K562 (cell line): ENCODE data around the gene SLC6A9. TPM values are rescaled to one million over a fixed set of nuclear protein-coding genes. Genes with fewer than 3 reads are reported as not detected.
A peak's percentile ranks its signal among the peaks of the same experiment; 100 is the strongest.

ENCODE experiments used
- CBFA2T2 ChIP-seq: fragments of 450-650 bp; conservative IDR thresholded peaks from 2 replicates; pipeline ENCODE4 v1.6.1; 2017; ENCODE audit warnings: mild to moderate bottlenecking
- CBFA2T3 ChIP-seq: fragments of 450-650 bp; IDR thresholded peaks from 2 replicates; pipeline ENCODE4 v1.6.1; 2017
- FOXK2 ChIP-seq, 2 experiments: fragments of 450-650 bp; IDR thresholded peaks in 1 of 2; conservative IDR thresholded peaks in 1 of 2; 2 replicates each; pipeline ENCODE4 v1.6.1; 2016; ENCODE audit warnings: low read depth in 2 of 2, mild to moderate bottlenecking in 1 of 2
- GTF2B ChIP-seq: IDR thresholded peaks from 2 replicates; pipeline ENCODE4 v1.6.1; 2011; ENCODE audit not compliant: insufficient read length; ENCODE audit errors: extremely low read depth
- KAT8 ChIP-seq: fragments of 450-650 bp; IDR thresholded peaks from 2 replicates; pipeline ENCODE4 v1.6.1; 2016; ENCODE audit warnings: low read depth, mild to moderate bottlenecking
- MAFK ChIP-seq: IDR thresholded peaks from 2 replicates; pipeline ENCODE4 v1.6.1; 2011; ENCODE audit warnings: low read length, improper control_type of control experiment
- NCOA1 ChIP-seq: fragments of 450-650 bp; IDR thresholded peaks from 2 replicates; pipeline ENCODE4 v1.6.1; 2016; ENCODE audit warnings: low read depth
- PHB2 ChIP-seq: fragments of 450-650 bp; IDR thresholded peaks from 2 replicates; pipeline ENCODE4 v1.6.1; 2017; ENCODE audit warnings: low read depth
- RNF2 ChIP-seq: sonication (generic); IDR thresholded peaks from 2 replicates; pipeline ENCODE4 v1.6.1; 2016
- ZC3H8 ChIP-seq: fragments of 450-650 bp; IDR thresholded peaks from 2 replicates; pipeline ENCODE4 v1.6.1; 2017
- ZNF589 ChIP-seq: fragments of 200-800 bp; sonication (Bioruptor generic); IDR thresholded peaks from 2 replicates; pipeline ENCODE4 v1.6.1; 2016; ENCODE audit warnings: low read depth, missing genetic modification characterization, missing compliant biosample characterization
- polyA plus RNA-seq, 8 experiments: library from polyadenylated mRNA; depleted of rRNA in 4 of 8; stranded (reverse) in 5 of 8; unstranded in 3 of 8; fragments of >200 nt; fragmentation: Nextera tagmentation in 2 of 8; fragmentation: Illumina TruSeq in 1 of 8; extraction: Ambion mirVana in 2 of 8; extraction: Trizol in 1 of 8; gene quantifications; 2 replicates each; pipeline versions ENCODE4 v1.2.1 to v1.2.3, GENCODE V29; 2011 to 2014; ENCODE audit warnings: inconsistent platforms in 1 of 8, missing spikeins in 1 of 8
- total RNA-seq, 7 experiments: library from RNA; depleted of rRNA in 6 of 7; stranded (reverse); fragments of >200 nt in 6 of 7; fragmentation: Illumina TruSeq in 2 of 7; extraction: Trizol in 2 of 7; gene quantifications; 2 replicates each; pipeline versions ENCODE4 v1.2.1 to v1.2.3, GENCODE V29; 2011 to 2021; ENCODE audit warnings: low replicate concordance in 1 of 7
- TF ChIP-seq, protein P1 (sequence below): fragments of 450-650 bp; formaldehyde crosslinking; IDR thresholded peaks from 2 replicates; pipeline ENCODE4 v1.4.0; 2020; ENCODE audit warnings: mild to moderate bottlenecking, moderate library complexity
- TF ChIP-seq, protein P2 (sequence below): sonication (generic); IDR thresholded peaks from 2 replicates; pipeline ENCODE4 v1.6.1; 2016
- TF ChIP-seq, protein P3 (sequence below): fragments of 450-650 bp; IDR thresholded peaks from 2 replicates; pipeline ENCODE4 v1.6.1; 2016
- TF ChIP-seq, protein P4 (sequence below): fragments of 250-450 bp; sonication (Bioruptor Pico); IDR thresholded peaks from 2 replicates; pipeline ENCODE4 v1.5.0; 2020; ENCODE audit warnings: mild to moderate bottlenecking

Gene SLC6A9
- total and polyA plus RNA-seq, 9 of the 15 experiments (the other 6 are each of a cell fraction or from before 2014, with no cell fraction given) = 0.17 to 18.7 (median 2.9) TPM

GRCh38 chr1:43977376-43978263, 53.6 kb downstream of the SLC6A9 start (continued):
- TF ChIP-seq, protein P1, sequence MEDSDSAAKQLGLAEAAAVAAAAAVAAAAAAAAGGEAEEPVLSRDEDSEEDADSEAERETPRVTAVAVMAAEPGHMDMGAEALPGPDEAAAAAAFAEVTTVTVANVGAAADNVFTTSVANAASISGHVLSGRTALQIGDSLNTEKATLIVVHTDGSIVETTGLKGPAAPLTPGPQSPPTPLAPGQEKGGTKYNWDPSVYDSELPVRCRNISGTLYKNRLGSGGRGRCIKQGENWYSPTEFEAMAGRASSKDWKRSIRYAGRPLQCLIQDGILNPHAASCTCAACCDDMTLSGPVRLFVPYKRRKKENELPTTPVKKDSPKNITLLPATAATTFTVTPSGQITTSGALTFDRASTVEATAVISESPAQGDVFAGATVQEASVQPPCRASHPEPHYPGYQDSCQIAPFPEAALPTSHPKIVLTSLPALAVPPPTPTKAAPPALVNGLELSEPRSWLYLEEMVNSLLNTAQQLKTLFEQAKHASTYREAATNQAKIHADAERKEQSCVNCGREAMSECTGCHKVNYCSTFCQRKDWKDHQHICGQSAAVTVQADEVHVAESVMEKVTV (CRISPR knock-in tag) = no peak
- TF ChIP-seq, protein P2, sequence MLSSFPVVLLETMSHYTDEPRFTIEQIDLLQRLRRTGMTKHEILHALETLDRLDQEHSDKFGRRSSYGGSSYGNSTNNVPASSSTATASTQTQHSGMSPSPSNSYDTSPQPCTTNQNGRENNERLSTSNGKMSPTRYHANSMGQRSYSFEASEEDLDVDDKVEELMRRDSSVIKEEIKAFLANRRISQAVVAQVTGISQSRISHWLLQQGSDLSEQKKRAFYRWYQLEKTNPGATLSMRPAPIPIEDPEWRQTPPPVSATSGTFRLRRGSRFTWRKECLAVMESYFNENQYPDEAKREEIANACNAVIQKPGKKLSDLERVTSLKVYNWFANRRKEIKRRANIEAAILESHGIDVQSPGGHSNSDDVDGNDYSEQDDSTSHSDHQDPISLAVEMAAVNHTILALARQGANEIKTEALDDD = peak; percentile 46; the same call in 1 of the 2 replicates
- TF ChIP-seq KAT8 (no peak), ZNF589 (CRISPR knock-in tag) (no peak), CBFA2T3 (peak; percentile 28; the same call in 1 of the 2 replicates), CBFA2T2 (no peak), FOXK2 (conservative IDR thresholded peaks at IDR 0.05 in 1 of 2, IDR thresholded peaks at IDR 0.05 in 1 of 2; ENCODE audit: low read depth in 2 of 2) (no peak), ZC3H8 (no peak), RNF2 (no peak), GTF2B (no peak), NCOA1 (no peak), MAFK (no peak), PHB2 (no peak)
- TF ChIP-seq, protein P3, sequence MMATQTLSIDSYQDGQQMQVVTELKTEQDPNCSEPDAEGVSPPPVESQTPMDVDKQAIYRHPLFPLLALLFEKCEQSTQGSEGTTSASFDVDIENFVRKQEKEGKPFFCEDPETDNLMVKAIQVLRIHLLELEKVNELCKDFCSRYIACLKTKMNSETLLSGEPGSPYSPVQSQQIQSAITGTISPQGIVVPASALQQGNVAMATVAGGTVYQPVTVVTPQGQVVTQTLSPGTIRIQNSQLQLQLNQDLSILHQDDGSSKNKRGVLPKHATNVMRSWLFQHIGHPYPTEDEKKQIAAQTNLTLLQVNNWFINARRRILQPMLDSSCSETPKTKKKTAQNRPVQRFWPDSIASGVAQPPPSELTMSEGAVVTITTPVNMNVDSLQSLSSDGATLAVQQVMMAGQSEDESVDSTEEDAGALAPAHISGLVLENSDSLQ = peak; percentile 88
- TF ChIP-seq, protein P4, sequence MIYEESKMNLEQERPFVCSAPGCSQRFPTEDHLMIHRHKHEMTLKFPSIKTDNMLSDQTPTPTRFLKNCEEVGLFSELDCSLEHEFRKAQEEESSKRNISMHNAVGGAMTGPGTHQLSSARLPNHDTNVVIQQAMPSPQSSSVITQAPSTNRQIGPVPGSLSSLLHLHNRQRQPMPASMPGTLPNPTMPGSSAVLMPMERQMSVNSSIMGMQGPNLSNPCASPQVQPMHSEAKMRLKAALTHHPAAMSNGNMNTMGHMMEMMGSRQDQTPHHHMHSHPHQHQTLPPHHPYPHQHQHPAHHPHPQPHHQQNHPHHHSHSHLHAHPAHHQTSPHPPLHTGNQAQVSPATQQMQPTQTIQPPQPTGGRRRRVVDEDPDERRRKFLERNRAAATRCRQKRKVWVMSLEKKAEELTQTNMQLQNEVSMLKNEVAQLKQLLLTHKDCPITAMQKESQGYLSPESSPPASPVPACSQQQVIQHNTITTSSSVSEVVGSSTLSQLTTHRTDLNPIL (CRISPR knock-in tag) = no peak
- TF ChIP-seq, all 486 proteins: peak for 12
